ENCODE measurements around the gene SRGAP1.
"Not testable (repeated sequence)": the region's sequence is repeated elsewhere in the genome, so short reads cannot be mapped to it uniquely, and the experiment has no call there.

DNA sequence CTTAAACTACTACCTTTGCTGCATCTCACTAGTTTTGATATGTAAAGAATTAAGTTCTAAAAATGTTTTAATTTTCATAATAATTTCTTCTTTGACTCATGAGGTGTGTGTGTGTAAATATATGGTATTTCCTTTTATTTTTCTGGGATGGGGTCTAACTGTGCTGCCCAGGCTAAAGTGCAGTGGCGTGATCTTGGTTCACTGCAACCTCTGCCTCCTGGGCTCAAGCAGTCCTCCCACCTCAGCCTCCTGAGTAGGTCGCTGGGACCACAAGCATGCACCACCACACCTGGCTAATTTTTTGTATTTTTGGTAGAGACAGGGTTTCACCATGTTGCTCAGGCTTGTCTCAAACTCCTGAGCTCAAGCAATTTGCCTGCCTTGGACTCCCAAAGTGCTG, 15.4 kb downstream of the SRGAP1 start:
- TF ChIP-seq, protein P1, sequence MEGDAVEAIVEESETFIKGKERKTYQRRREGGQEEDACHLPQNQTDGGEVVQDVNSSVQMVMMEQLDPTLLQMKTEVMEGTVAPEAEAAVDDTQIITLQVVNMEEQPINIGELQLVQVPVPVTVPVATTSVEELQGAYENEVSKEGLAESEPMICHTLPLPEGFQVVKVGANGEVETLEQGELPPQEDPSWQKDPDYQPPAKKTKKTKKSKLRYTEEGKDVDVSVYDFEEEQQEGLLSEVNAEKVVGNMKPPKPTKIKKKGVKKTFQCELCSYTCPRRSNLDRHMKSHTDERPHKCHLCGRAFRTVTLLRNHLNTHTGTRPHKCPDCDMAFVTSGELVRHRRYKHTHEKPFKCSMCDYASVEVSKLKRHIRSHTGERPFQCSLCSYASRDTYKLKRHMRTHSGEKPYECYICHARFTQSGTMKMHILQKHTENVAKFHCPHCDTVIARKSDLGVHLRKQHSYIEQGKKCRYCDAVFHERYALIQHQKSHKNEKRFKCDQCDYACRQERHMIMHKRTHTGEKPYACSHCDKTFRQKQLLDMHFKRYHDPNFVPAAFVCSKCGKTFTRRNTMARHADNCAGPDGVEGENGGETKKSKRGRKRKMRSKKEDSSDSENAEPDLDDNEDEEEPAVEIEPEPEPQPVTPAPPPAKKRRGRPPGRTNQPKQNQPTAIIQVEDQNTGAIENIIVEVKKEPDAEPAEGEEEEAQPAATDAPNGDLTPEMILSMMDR (conservative IDR thresholded peaks at IDR 0.05) = not testable (repeated sequence)
- TF ChIP-seq ZFX (IDR thresholded peaks at IDR 0.05) = not testable (repeated sequence)

All from C4-2B (cell line).